BLaER1 treated with 17β-estradiol and CSF1 and Interleukin-3, amounts not matched to agents 10 nM and 100 nM (cell line): ENCODE results near the gene RBFA.
A peak's percentile ranks its signal among the peaks of the same experiment; 100 is the strongest.
"Not testable (repeated sequence)": the region's sequence is repeated elsewhere in the genome, so short reads cannot be mapped to it uniquely, and the experiment has no call there.

Experiments used
- H3K27ac ChIP-seq, 11 experiments: shearing (Covaris generic); formaldehyde crosslinking; 2 replicates each; pipeline ENCODE4 v1.8.1; 2022
- H3K27me3 ChIP-seq, 11 experiments: shearing (Covaris generic); formaldehyde crosslinking; 2 replicates each; pipeline ENCODE4 v1.8.1; 2022
- H3K36me3 ChIP-seq, 11 experiments: shearing (Covaris generic); formaldehyde crosslinking; 2 replicates each; pipeline ENCODE4 v1.8.1; 2022
- H3K4me1 ChIP-seq, 10 experiments: shearing (Covaris generic); formaldehyde crosslinking; 2 replicates each; pipeline ENCODE4 v1.8.1; 2022
- H3K4me2 ChIP-seq, 11 experiments: shearing (Covaris generic); formaldehyde crosslinking; 2 replicates each; pipeline ENCODE4 v1.8.1; 2022
- H3K4me3 ChIP-seq, 10 experiments: shearing (Covaris generic); formaldehyde crosslinking; 2 replicates each; pipeline ENCODE4 v1.8.1; 2022
- H3K9ac ChIP-seq, 11 experiments: shearing (Covaris generic); formaldehyde crosslinking; 2 replicates each; pipeline ENCODE4 v1.8.1; 2022
- H3K9me3 ChIP-seq, 11 experiments: shearing (Covaris generic); formaldehyde crosslinking; replicated peaks in 1 of 11; 2 replicates each; pipeline ENCODE4 v1.8.1; 2022
- H4K20me1 ChIP-seq, 11 experiments: shearing (Covaris generic); formaldehyde crosslinking; 2 replicates each; pipeline ENCODE4 v1.8.1; 2022
- Cebpa-rat ChIP-seq, 11 experiments: shearing (Covaris generic); IDR thresholded peaks; 2 replicates each; pipeline ENCODE4 v1.8.1; 2022

RBFA gene

GRCh38 chr18:80000877-80001276 is 33.4 kb upstream of the RBFA start:
- H3K4me3 ChIP-seq = no peak overlapping the region
- no peaks in the 10 kb centered on the region for H4K20me1 ChIP-seq
- no peak for TF ChIP-seq Cebpa-rat (IDR thresholded peaks at IDR 0.05)
- no peak overlapping the region for H3K27ac ChIP-seq
- no peaks in the 10 kb centered on the region for H3K4me1 ChIP-seq
- H3K27me3 ChIP-seq = no peaks in the 10 kb centered on the region
- no peak overlapping the region for H3K9ac ChIP-seq
- H3K4me2 ChIP-seq = no peak overlapping the region
- H3K9me3 ChIP-seq = peaks cover 28 to 43% (median 38%) of the 10 kb centered on the region in 11 experiments
- peaks cover 0 to 19% (median 9%) of the 10 kb centered on the region in 11 experiments; a peak in 9 of 22 replicates for H3K36me3 ChIP-seq

GRCh38 chr18:80002468-80002867 is 31.8 kb upstream of the RBFA start:
- H3K9ac ChIP-seq = no peak overlapping the region
- H3K4me2 ChIP-seq = no peak overlapping the region
- no peaks in the 10 kb centered on the region for H3K4me1 ChIP-seq
- H3K27me3 ChIP-seq = no peaks in the 10 kb centered on the region
- H3K36me3 ChIP-seq = peaks cover 0 to 19% (median 9%) of the 10 kb centered on the region in 11 experiments; a peak in 9 of 22 replicates
- no peak overlapping the region for H3K27ac ChIP-seq
- H3K4me3 ChIP-seq = no peak overlapping the region
- peaks cover 28 to 43% (median 38%) of the 10 kb centered on the region in 11 experiments for H3K9me3 ChIP-seq
- no peaks in the 10 kb centered on the region for H4K20me1 ChIP-seq
- TF ChIP-seq Cebpa-rat (IDR thresholded peaks at IDR 0.05) = no peak

GRCh38 chr18:80004600-80005342 is 29.5 kb upstream of the RBFA start:
- H3K9ac ChIP-seq = no peak overlapping the region
- no peak overlapping the region for H3K27ac ChIP-seq
- H3K36me3 ChIP-seq = peaks cover 0 to 25% (median 9%) of the 10 kb centered on the region in 11 experiments; a peak in 11 of 22 replicates
- H3K4me2 ChIP-seq = no peak overlapping the region
- no peak for TF ChIP-seq Cebpa-rat (IDR thresholded peaks at IDR 0.05)
- H3K4me1 ChIP-seq = no peaks in the 10 kb centered on the region
- H3K9me3 ChIP-seq = peaks cover 30 to 40% (median 38%) of the 10 kb centered on the region in 11 experiments
- no peak overlapping the region for H3K4me3 ChIP-seq
- H4K20me1 ChIP-seq = no peaks in the 10 kb centered on the region
- no peaks in the 10 kb centered on the region for H3K27me3 ChIP-seq

DNA sequence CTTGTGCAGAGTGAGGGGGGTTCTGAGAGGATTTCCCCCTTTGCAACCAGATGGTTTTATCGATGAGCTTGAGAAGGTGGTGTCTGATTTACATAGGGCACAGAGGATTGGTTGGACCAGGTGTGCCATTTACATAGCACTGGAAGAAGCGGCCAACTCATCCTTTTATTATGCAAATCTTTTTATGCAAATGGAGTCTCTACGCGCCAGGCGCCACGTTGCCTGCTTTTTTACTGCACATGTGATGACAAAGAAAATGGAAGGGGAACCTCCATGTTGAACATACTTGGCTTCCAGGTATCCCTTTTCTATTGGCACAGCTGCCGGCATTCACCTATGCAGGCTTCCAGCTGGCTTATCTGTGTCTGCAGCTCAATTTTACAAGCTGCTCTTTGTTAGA is 27.5 kb upstream of the RBFA start:
- no peak overlapping the region for H3K4me2 ChIP-seq
- no peak overlapping the region for H3K4me3 ChIP-seq
- no peak for TF ChIP-seq Cebpa-rat (IDR thresholded peaks at IDR 0.05)
- H3K9me3 ChIP-seq = peaks cover 23 to 40% (median 32%) of the 10 kb centered on the region in 11 experiments
- no peaks in the 10 kb centered on the region for H4K20me1 ChIP-seq
- H3K9ac ChIP-seq = no peak overlapping the region
- peaks cover 0 to 17% (median 0%) of the 10 kb centered on the region in 11 experiments; a peak in 7 of 22 replicates for H3K36me3 ChIP-seq
- no peaks in the 10 kb centered on the region for H3K4me1 ChIP-seq
- no peaks in the 10 kb centered on the region for H3K27me3 ChIP-seq
- no peak overlapping the region for H3K27ac ChIP-seq

GRCh38 chr18:80009661-80010550 is 24.3 kb upstream of the RBFA start:
- no peak overlapping the region for H3K9ac ChIP-seq
- H4K20me1 ChIP-seq = no peaks in the 10 kb centered on the region
- H3K9me3 ChIP-seq = peaks cover 38 to 59% (median 53%) of the 10 kb centered on the region in 11 experiments
- no peak overlapping the region for H3K4me2 ChIP-seq
- no peak overlapping the region for H3K4me3 ChIP-seq
- TF ChIP-seq Cebpa-rat (IDR thresholded peaks at IDR 0.05) = peak in 5 of 11 experiments; percentile 55 to 94 (median 76); a peak in 11 of 22 replicates
- no peaks in the 10 kb centered on the region for H3K4me1 ChIP-seq
- H3K27me3 ChIP-seq = no peaks in the 10 kb centered on the region
- H3K27ac ChIP-seq = no peak overlapping the region
- peaks cover 0 to 8% (median 0%) of the 10 kb centered on the region in 11 experiments; a peak in 6 of 22 replicates for H3K36me3 ChIP-seq

GRCh38 chr18:80010551-80010906 is 23.7 kb upstream of the RBFA start:
- Histone ChIP-seq H3K9ac (no peak overlapping the region), H4K20me1 (no peaks in the 10 kb centered on the region), H3K9me3 (peaks cover 40 to 62% (median 56%) of the 10 kb centered on the region in 11 experiments), H3K27ac (no peak overlapping the region), H3K4me3 (no peak overlapping the region), H3K36me3 (peaks cover 0 to 8% (median 0%) of the 10 kb centered on the region in 11 experiments; a peak in 6 of 22 replicates), H3K27me3 (no peaks in the 10 kb centered on the region), H3K4me2 (no peak overlapping the region), H3K4me1 (no peaks in the 10 kb centered on the region)
- TF ChIP-seq Cebpa-rat (IDR thresholded peaks at IDR 0.05) = no peak

- not testable (repeated sequence) for H3K4me3 ChIP-seq, H3K9ac ChIP-seq, H3K4me1 ChIP-seq, H3K27me3 ChIP-seq, H3K36me3 ChIP-seq, H4K20me1 ChIP-seq, H3K27ac ChIP-seq, H3K4me2 ChIP-seq
- H3K9me3 ChIP-seq = peaks cover 40 to 62% (median 56%) of the 10 kb centered on the region in 11 experiments
Observed at GRCh38 chr18:80011496-80012137, 22.6 kb upstream of the RBFA start.

- peaks cover 40 to 62% (median 56%) of the 10 kb centered on the region in 11 experiments for H3K9me3 ChIP-seq
- no peaks in the 10 kb centered on the region for H3K27me3 ChIP-seq
- no peak overlapping the region for H3K4me3 ChIP-seq
- no peak overlapping the region for H3K4me2 ChIP-seq
- no peaks in the 10 kb centered on the region for H3K4me1 ChIP-seq
- peaks cover 0 to 8% (median 0%) of the 10 kb centered on the region in 11 experiments; a peak in 6 of 22 replicates for H3K36me3 ChIP-seq
- H4K20me1 ChIP-seq = no peaks in the 10 kb centered on the region
- TF ChIP-seq Cebpa-rat (IDR thresholded peaks at IDR 0.05) = no peak
- no peak overlapping the region for H3K27ac ChIP-seq
- H3K9ac ChIP-seq = no peak overlapping the region
Observed at GRCh38 chr18:80012714-80013113, 21.5 kb upstream of the RBFA start.

GRCh38 chr18:80022613-80023012 is 11.6 kb upstream of the RBFA start:
- Histone ChIP-seq H3K36me3 (peaks cover 9 to 64% (median 25%) of the 10 kb centered on the region in 11 experiments; a peak in 20 of 22 replicates), H3K4me3 (peak overlapping the region in 6 of 10 experiments; percentile 8 to 41 (median 20); a peak in 6 of 20 replicates), H4K20me1 (no peaks in the 10 kb centered on the region), H3K9ac (no peak overlapping the region), H3K4me1 (no peaks in the 10 kb centered on the region), H3K27me3 (no peaks in the 10 kb centered on the region), H3K4me2 (no peak overlapping the region), H3K9me3 (peaks cover 89 to 99% (median 96%) of the 10 kb centered on the region in 11 experiments), H3K27ac (no peak overlapping the region)
- TF ChIP-seq Cebpa-rat (IDR thresholded peaks at IDR 0.05) = no peak
